Activated CD4-positive, alpha-beta memory T cell treated with anti-CD3 and anti-CD28 coated beads for 36 hours (primary cell): ENCODE data around the gene ACTL7A. TPM values are rescaled to one million over a fixed set of nuclear protein-coding genes. Genes with fewer than 3 reads are reported as not detected.
A peak's percentile ranks its signal among the peaks of the same experiment; 100 is the strongest.
"Not testable (repeated sequence)": the region's sequence is repeated elsewhere in the genome, so short reads cannot be mapped to it uniquely, and the experiment has no call there.

Experiments
- CTCF ChIA-PET: fragments of 350-600 bp; sonication (Branson Sonifier 250); formaldehyde crosslinking; loops from one replicate; lab custom pipeline; 2021; ENCODE audit warnings: antibody characterized with exemption, inconsistent platforms; lab: Charles Lee
- POLR2A ChIA-PET: fragments of 350-600 bp; sonication (Branson Sonifier 250); formaldehyde crosslinking; loops from one replicate; lab custom pipeline; 2021; ENCODE audit warnings: antibody characterized with exemption; lab: Charles Lee
- DNase-seq: peaks from one replicate; pipeline ENCODE4 v3.0.0-alpha.2; 2020
- H3K27ac Mint-ChIP-seq: one replicate; pipeline ENCODE4 v1.8.0; 2021; ENCODE audit warnings: mixed read lengths
- H3K27me3 Mint-ChIP-seq: one replicate; pipeline ENCODE4 v1.8.0; 2021; ENCODE audit warnings: mixed read lengths
- H3K36me3 Mint-ChIP-seq: one replicate; pipeline ENCODE4 v1.8.0; 2021; ENCODE audit warnings: mixed read lengths
- H3K4me1 Mint-ChIP-seq: one replicate; pipeline ENCODE4 v1.8.0; 2021; ENCODE audit warnings: low read depth, mixed read lengths
- H3K4me3 Mint-ChIP-seq: one replicate; pipeline ENCODE4 v1.8.0; 2021; ENCODE audit warnings: mild to moderate bottlenecking, mixed read lengths
- H3K9me3 Mint-ChIP-seq: one replicate; pipeline ENCODE4 v1.8.0; 2021; ENCODE audit warnings: mixed read lengths
- intact Hi-C: fragments of 100-400 bp; cut with micrococcal nuclease; formaldehyde crosslinking; loops from one replicate; pipeline ENCODE4 v1.15.1; 2023
- total RNA-seq, 2 experiments: library from RNA; stranded (reverse); gene quantifications; one replicate each; pipeline ENCODE4 v1.2.3, GENCODE V29; 2021

The ACTL7A gene
- total RNA-seq, 2 experiments from 2014 or later = not detected

GRCh38 chr9:108885643-108886348 is 23.7 kb downstream of the ACTL7A start:
- H3K36me3 Mint-ChIP-seq = peaks cover 33% of the 10 kb centered on the region
- peak overlapping the region; percentile 44 for H3K27ac Mint-ChIP-seq
- H3K9me3 Mint-ChIP-seq = no peaks in the 10 kb centered on the region
- peaks cover 17% of the 10 kb centered on the region for H3K4me1 Mint-ChIP-seq
- H3K27me3 Mint-ChIP-seq = no peaks in the 10 kb centered on the region
- ChIA-PET POLR2A (no interaction called here), CTCF (interaction anchor here (0.6 to 1.1 kb wide), 3 partner anchors 12 to 1593 kb away, joined by 3 to 4 read pairs (median 3); no protein-coding TSS in a partner anchor)
- DNase-seq = peak; percentile 73
- intact Hi-C loops = loop anchor here (1.0 to 5.0 kb wide), 5 partner anchors 49 to 527 kb away; partner anchors contain the start of genes ABITRAM, CTNNAL1 and ELP1
- no peak overlapping the region for H3K4me3 Mint-ChIP-seq

- H3K4me3 Mint-ChIP-seq, H3K27ac Mint-ChIP-seq, POLR2A ChIA-PET: not testable (repeated sequence)
Observed at GRCh38 chr9:108886594-108887271, 24.7 kb downstream of the ACTL7A start.

GRCh38 chr9:108889649-108890067 is 27.6 kb downstream of the ACTL7A start:
- no peak for DNase-seq
- Mint-ChIP-seq H3K27me3 (no peaks in the 10 kb centered on the region), H3K36me3 (peaks cover 54% of the 10 kb centered on the region), H3K27ac (no peak overlapping the region), H3K4me1 (peaks cover 17% of the 10 kb centered on the region), H3K9me3 (no peaks in the 10 kb centered on the region), H3K4me3 (no peak overlapping the region)
- ChIA-PET CTCF (interaction anchor here (0.6 kb wide), 1 partner anchor 194 kb away, joined by 7 read pairs; no protein-coding TSS in a partner anchor), POLR2A (no interaction called here)
- intact Hi-C loops = loop anchor here (5.0 kb wide), 2 partner anchors 213 to 523 kb away; no protein-coding TSS in a partner anchor

More at GRCh38 chr9:108886594-108887271, 24.7 kb downstream of the ACTL7A start:
- H3K36me3 Mint-ChIP-seq = peaks cover 40% of the 10 kb centered on the region
- DNase-seq, H3K27me3 Mint-ChIP-seq, H3K9me3 Mint-ChIP-seq: not testable (repeated sequence)
- intact Hi-C loops = loop anchor here (1.0 to 5.0 kb wide), 4 partner anchors 48 to 526 kb away; partner anchors contain the start of genes ABITRAM and ELP1
- H3K4me1 Mint-ChIP-seq = peaks cover 17% of the 10 kb centered on the region
- CTCF ChIA-PET = interaction anchor here (1.1 kb wide), 2 partner anchors 13 to 18 kb away, joined by 3 read pairs; no protein-coding TSS in a partner anchor

- no peak for DNase-seq
- no peaks in the 10 kb centered on the region for H3K9me3 Mint-ChIP-seq
- POLR2A ChIA-PET = no interaction called here
- H3K27me3 Mint-ChIP-seq = no peaks in the 10 kb centered on the region
- CTCF ChIA-PET = no interaction called here
- H3K27ac Mint-ChIP-seq = no peak overlapping the region
- H3K4me1 Mint-ChIP-seq = no peaks in the 10 kb centered on the region
- no peak overlapping the region for H3K4me3 Mint-ChIP-seq
- H3K36me3 Mint-ChIP-seq = peaks cover 74% of the 10 kb centered on the region
- intact Hi-C loops = no loop called here
Observed at GRCh38 chr9:108894225-108894997, 32.3 kb downstream of the ACTL7A start.

- POLR2A ChIA-PET = no interaction called here
- Mint-ChIP-seq H3K27me3 (no peaks in the 10 kb centered on the region), H3K36me3 (peaks cover 65% of the 10 kb centered on the region), H3K27ac (no peak overlapping the region), H3K4me1 (no peaks in the 10 kb centered on the region), H3K4me3 (no peak overlapping the region), H3K9me3 (no peaks in the 10 kb centered on the region)
- intact Hi-C loops = no loop called here
- no peak for DNase-seq
- CTCF ChIA-PET = no interaction called here
Observed at GRCh38 chr9:108897324-108898096, 35.4 kb downstream of the ACTL7A start.

GRCh38 chr9:108899023-108899695 is 37.1 kb downstream of the ACTL7A start:
- intact Hi-C loops, H3K4me3 Mint-ChIP-seq, POLR2A ChIA-PET, H3K27ac Mint-ChIP-seq, H3K4me1 Mint-ChIP-seq, DNase-seq, H3K27me3 Mint-ChIP-seq, H3K9me3 Mint-ChIP-seq: not testable (repeated sequence)
- peaks cover 63% of the 10 kb centered on the region for H3K36me3 Mint-ChIP-seq
- CTCF ChIA-PET = interaction anchor here (2.0 kb wide), 1 partner anchor 55 kb away, joined by 8 read pairs; no protein-coding TSS in a partner anchor

GRCh38 chr9:108900176-108900575 is 38.1 kb downstream of the ACTL7A start:
- no peak for DNase-seq
- Mint-ChIP-seq H3K4me1 (no peaks in the 10 kb centered on the region), H3K27ac (no peak overlapping the region), H3K4me3 (no peak overlapping the region), H3K9me3 (no peaks in the 10 kb centered on the region), H3K36me3 (peaks cover 57% of the 10 kb centered on the region), H3K27me3 (no peaks in the 10 kb centered on the region)
- ChIA-PET CTCF (interaction anchor here (2.0 kb wide), 1 partner anchor 54 kb away, joined by 8 read pairs; no protein-coding TSS in a partner anchor), POLR2A (no interaction called here)
- intact Hi-C loops = no loop called here

GRCh38 chr9:108903420-108904103 is 41.5 kb downstream of the ACTL7A start:
- no peak for DNase-seq
- CTCF ChIA-PET = no interaction called here
- Mint-ChIP-seq H3K4me1 (no peaks in the 10 kb centered on the region), H3K9me3 (no peaks in the 10 kb centered on the region), H3K27me3 (no peaks in the 10 kb centered on the region), H3K36me3 (peaks cover 38% of the 10 kb centered on the region), H3K4me3 (no peak overlapping the region), H3K27ac (no peak overlapping the region)
- intact Hi-C loops = no loop called here
- POLR2A ChIA-PET = no interaction called here

- CTCF ChIA-PET = no interaction called here
Observed at GRCh38 chr9:108904161-108904560, 42.1 kb downstream of the ACTL7A start.

GRCh38 chr9:108905494-108905893 is 43.4 kb downstream of the ACTL7A start:
- POLR2A ChIA-PET = no interaction called here
- Mint-ChIP-seq H3K9me3 (no peaks in the 10 kb centered on the region), H3K27ac (no peak overlapping the region), H3K36me3 (peaks cover 45% of the 10 kb centered on the region), H3K27me3 (no peaks in the 10 kb centered on the region), H3K4me1 (peaks cover 2% of the 10 kb centered on the region), H3K4me3 (no peak overlapping the region)
- CTCF ChIA-PET = no interaction called here
- intact Hi-C loops = no loop called here
- DNase-seq = no peak

More at GRCh38 chr9:108904161-108904560, 42.1 kb downstream of the ACTL7A start:
- Mint-ChIP-seq H3K9me3 (no peaks in the 10 kb centered on the region), H3K4me3 (no peak overlapping the region), H3K27ac (no peak overlapping the region), H3K27me3 (no peaks in the 10 kb centered on the region), H3K4me1 (no peaks in the 10 kb centered on the region), H3K36me3 (peaks cover 40% of the 10 kb centered on the region)
- POLR2A ChIA-PET = no interaction called here
- intact Hi-C loops = no loop called here
- DNase-seq = no peak
